GM10266 (cell line): ENCODE results near the gene CCDC57.

ENCODE experiments used
- DNase-seq: peaks from one replicate; pipeline ENCODE4 v3.0.0; 2012; ENCODE audit errors: extremely low spot score
- TF ChIP-seq, protein P1 (sequence below): IDR thresholded peaks from 2 replicates; pipeline ENCODE4 v1.5.1; 2012; ENCODE audit warnings: mild to moderate bottlenecking, low read depth; ENCODE audit not compliant: control insufficient read depth, insufficient read depth; ENCODE audit errors: missing control alignments

CCDC57 gene

DNA sequence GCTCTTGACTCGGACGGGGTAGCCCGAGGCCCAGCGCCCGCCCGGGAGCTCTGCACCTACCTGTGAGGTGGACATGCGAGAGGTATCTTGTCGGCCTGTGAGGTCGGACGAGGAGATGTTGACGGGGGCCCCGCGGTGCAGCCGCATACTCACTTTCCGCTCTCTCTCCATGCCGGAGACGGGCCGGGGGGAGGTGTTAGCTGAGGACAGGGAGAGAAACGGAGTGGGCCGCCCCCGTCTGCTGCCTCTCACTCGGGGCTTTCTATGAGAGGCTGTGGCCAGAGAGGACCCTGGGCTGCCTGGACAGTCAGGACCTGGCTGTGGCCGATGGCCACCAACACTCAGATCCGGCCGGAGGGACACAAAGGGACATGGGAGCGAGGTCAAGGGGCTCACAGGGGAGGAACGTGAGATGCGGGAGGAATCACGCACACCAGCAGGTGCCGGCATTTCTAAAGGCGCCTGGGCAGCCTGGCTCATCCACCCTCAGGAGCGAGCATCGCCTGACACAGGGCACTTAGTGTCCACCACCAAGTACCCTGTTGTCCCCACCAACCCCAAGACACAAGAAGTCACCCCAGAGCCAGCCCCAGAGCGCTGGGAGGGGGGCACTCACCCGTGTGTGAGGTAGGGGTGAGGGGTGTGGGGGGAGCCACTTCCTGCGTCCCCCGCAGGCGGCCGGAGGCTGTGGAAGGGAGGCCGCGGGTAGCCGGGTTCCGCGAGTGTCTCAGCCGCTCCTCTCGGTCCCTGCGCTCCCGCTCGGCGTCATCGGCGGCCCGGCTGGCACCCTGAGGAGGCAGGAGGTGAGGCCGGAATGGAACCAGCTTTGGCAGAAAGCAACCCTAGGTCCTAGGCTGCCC, 36.4 kb upstream of the CCDC57 start:
- DNase-seq = no peak
- TF ChIP-seq, protein P1, sequence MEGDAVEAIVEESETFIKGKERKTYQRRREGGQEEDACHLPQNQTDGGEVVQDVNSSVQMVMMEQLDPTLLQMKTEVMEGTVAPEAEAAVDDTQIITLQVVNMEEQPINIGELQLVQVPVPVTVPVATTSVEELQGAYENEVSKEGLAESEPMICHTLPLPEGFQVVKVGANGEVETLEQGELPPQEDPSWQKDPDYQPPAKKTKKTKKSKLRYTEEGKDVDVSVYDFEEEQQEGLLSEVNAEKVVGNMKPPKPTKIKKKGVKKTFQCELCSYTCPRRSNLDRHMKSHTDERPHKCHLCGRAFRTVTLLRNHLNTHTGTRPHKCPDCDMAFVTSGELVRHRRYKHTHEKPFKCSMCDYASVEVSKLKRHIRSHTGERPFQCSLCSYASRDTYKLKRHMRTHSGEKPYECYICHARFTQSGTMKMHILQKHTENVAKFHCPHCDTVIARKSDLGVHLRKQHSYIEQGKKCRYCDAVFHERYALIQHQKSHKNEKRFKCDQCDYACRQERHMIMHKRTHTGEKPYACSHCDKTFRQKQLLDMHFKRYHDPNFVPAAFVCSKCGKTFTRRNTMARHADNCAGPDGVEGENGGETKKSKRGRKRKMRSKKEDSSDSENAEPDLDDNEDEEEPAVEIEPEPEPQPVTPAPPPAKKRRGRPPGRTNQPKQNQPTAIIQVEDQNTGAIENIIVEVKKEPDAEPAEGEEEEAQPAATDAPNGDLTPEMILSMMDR = no peak

DNA sequence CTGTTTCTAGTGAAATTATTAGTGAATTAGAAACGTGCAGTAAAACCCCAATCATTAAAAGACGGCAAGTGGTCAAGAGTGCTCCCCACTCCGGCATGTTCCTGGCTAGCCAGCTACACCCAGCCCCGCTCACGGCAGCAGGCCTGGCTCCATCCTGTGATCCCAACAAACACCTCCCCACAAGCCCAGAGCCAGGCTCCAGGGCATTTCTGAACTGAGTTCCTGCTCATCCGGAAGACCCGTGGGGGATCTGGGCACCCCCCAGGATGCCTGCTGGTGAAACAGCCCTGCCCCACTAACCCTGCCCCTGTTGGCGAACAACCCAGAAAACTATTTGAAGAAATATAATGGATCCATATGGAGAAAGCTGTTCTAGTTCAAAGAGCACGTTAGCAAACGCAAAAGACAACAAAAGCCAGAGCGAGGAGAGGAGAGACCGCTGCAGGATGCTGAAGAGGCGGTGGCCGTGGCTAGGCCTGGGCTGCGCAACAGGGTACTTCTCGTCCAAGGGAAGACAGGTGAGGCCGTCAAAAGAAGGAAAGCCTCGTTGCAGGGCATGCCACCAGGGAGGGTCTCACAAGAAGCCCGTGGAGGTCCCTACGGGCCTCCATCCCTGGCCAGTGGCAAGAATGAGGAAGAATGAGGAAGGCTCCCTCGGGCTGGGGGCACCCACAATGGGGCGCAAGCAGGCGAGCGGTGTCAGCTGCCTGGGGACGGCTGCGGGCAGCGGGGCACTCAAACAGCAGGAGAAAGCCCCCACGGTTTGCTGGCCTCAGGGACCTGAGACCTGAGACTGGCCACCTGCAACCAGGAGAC, 35.4 kb upstream of the CCDC57 start:
- DNase-seq = no peak
- TF ChIP-seq, protein P1 = no peak

DNA sequence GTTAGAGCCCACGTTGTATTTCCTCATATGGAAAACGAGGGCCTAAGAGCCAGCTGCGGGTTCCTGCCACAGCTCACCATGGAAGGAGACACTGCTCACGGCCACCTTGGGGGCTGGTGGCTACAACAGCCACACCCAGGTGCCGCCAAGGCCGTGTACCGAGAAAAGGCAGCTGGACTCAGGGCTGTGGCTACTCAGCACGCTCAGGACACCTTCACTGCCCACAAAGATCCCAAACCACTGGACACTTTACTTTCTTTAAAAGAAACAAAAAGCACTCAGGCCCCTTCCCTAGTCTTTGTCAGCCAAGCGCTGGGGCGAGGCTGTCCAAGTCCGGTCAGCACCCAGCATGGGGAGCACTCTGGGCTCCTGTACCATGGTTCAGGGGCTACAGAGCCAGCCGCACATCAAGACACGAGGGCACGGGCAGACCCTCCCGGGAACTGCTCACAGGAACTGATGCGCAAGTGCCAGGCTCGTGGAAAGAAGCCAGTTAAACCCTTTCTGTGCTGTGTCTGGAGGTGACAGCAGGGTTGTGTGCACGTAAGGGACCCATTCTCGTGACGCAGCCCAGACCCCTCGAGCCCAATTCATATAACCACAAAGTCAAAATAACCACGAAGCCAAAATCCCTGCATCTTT, 34.7 kb upstream of the CCDC57 start:
- TF ChIP-seq, protein P1 = no peak
- DNase-seq = no peak

DNA sequence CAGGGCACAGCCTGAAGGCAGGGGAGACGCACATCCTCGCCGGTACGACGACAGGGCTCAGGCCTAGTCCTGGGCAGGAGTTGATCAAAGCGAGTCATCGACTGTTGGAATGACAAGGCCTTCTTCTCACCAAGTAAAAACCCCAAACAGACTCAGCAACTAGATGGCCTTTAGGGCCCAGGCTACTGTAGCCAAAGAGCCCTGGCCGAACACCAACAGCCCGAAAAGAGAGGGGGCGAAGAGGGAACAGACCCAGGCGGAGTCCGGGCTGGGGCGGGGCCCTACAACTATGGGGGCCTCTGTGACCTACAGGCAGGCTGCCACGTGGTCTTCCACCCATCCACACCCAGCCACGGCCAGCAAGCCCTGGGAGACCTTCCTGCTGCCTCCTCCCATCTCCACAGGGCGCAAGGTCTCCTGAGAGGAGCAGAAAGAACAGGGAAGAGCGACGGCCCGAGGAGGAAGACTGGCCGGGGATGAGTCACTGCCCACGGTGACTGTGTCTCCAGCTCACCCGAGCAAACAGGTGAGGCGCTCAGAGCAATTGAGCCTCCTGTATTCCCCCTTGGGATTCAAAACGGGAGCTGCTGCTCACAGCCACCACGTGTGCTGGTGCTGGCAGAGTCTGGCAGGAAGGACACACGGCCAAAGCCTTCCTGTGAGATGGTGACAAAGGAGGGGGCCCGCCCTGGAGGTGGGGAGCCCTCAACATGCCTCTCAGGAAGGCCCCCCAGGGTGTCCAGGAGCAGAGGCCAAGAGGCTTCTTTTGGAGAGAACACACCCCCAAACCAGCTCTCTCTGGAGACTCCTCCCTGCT, 33.9 kb upstream of the CCDC57 start:
- TF ChIP-seq, protein P1 = no peak
- DNase-seq = no peak

DNA sequence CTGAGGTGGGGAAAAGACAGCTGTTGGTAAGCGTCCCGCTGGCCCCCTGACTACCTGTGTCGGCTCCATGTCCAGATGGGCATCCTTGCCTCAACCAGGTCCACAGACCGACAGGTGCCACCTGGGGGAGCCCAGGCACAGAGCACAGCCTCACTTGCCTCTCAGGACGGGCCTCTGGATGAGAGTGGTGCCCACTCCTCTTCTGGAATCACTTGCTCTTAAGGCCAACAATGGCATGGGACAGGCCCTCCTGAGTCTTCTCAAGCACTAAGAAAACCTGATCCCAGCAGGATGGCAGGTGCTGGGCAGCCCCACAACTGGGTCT, 33.4 kb upstream of the CCDC57 start:
- TF ChIP-seq, protein P1 = no peak

DNA sequence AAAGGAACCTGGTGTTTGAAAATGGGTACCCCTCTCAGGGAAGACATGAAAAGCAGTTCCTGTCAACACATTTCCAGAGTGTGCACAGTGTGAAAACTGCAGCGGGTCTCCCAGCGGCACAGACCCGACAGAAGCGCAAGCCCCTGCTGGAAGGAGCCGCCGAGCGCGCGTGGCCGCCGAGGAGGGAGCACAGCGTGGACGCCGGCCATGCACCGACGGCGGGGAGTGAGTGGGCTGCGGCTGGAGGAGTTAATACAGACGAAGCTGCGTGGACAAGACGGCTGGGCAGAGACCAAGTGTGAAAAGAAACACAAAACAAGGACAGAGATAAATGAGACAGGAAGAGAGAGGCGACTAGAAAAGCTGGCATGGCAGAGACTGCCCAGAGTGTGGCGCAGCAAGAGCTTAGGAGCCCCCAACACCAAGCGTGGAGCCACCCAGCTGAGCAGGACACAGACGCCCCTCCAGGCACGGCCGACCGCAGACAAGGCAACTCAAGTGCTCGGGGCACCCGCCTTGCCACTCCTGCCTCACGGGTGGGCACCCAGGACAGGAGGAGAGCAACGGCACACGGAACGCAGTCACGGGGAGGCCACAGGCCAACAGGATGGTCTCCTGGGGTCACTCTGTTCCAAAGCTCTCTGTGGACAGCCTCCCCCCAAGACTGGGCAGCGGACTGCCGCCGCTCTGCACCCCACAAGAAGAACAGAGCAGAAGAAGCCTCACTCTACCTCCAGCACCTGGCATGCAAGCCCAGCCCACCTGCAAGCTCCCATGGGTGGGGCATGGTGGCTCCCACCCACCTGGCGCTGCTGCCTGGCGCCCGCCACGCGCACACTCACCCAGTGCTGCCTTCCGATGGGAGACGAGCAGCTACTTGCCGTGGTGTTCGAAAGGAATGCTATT, 32.7 kb upstream of the CCDC57 start:
- TF ChIP-seq, protein P1 = no peak
- no peak for DNase-seq

More for the DNA sequence above, 33.4 kb upstream of the CCDC57 start:
- no peak for DNase-seq
